Umbilical cord (tissue), 2 donors: Measurements from ENCODE around the gene PHACTR3. TPM values are rescaled to one million over a fixed set of nuclear protein-coding genes. Genes with fewer than 3 reads are reported as not detected.
A peak's percentile ranks its signal among the peaks of the same experiment; 100 is the strongest.
"Not testable (repeated sequence)": the region's sequence is repeated elsewhere in the genome, so short reads cannot be mapped to it uniquely, and the experiment has no call there.

Source experiments
- DNase-seq: peaks from one replicate; pipeline ENCODE4 v3.0.0-alpha.2; 2015; ENCODE audit warnings: low spot score
- total RNA-seq: library from RNA; depleted of rRNA; stranded (reverse); fragments of >200 nt; gene quantifications from one replicate; pipeline ENCODE4 v1.2.3, GENCODE V29; 2014; ENCODE audit warnings: low replicate concordance; ENCODE audit not compliant: insufficient read depth

Gene PHACTR3
- 5.1 TPM for total RNA-seq

- DNase-seq = no peak
Observed at GRCh38 chr20:59603781-59604541, at the start of gene PHACTR3. Gene PHACTR3 (plus strand): TSS chr20:59604540. CDS start chr20:59605015, 475 bp downstream.

DNA sequence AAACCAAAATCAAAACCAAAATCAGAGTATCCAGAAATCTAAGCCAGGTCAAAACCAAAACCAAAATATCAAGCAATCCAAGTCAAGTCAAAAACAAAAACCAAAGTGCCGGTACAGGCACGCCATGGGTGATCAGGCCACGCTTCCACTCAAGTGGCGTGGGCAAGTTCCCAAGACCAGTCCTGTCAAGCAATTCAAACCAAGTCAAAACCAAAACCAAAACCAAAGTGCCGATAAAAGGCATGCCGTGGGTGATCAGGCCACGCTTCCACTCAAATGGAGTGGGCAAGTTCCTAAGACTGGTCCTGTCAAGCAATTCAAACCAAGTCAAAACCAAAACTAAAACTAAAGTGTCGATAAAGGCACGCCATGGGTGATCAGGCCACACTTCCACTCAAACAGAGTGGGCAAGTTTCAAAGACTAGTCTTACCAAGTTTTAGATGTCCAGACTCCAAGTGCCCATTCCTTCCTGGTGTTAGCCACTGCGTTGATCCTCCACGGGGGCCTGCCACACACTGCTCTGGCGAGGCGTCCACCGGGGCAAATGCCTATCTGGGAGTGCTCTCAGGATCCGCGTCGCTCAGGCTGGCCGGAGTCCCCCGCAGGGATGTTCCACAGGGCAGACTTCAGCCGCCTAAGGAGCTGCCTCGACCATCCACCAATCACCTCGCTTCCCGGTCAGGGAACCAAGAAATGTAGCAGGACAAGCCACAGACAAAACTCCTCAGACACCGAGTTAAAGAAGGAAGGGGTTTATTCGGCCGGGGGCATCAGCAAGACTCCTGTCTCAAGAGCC is 46.4 kb upstream of the PHACTR3 start:
- DNase-seq = not testable (repeated sequence)

GRCh38 chr20:59559024-59559817 is 45.1 kb upstream of the PHACTR3 start:
- no peak for DNase-seq

DNA sequence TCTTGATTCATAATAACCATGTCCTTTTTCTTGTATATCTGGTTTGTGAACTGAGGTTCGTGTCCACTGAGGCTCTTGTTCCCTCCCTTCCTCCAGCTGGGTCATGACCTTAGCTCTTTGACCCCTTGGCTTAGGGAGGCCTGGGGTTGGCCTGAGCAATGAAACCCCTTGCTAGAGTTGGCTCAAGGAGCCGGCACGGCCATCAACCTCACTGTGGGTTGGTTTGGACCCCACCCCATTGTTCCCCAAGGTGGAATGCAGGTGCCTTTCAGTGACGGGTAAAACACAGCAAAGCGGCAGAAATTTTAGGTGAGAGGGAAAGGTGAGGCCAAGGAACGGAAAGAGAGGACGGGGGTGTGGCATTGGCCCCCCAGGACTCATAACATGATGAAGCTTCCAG is 44.5 kb upstream of the PHACTR3 start:
- DNase-seq = no peak

DNA sequence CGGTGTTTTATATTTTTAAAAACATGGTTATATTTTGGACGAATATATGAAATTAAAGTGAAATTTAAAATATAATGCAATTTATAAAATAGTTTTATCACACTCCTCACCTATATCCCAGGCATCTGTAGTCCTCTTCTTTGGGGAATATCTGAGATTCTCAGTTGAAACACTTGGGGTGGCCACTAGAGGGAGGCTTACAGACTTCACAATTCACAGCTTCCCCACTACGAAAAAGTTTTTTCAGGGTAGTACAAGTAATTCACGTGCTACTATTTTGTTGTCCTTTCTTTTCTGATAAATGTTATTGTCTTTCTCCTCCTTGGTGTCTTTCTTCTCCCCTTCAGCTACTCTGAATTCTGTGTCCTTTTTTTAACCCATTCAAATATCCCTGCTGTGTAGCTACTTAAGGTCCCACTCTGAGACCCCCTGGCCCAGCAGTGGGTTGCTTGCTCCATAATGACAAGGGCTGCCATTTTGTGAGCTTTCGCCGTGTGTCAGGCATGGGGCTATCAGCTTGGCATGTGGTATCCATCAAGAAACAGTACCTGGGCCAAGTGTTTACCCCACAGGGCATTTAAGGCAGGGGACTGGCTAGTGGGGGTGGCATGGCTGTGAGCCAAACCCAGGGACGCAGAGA is 43.6 kb upstream of the PHACTR3 start:
- peak; percentile 22 for DNase-seq

DNA sequence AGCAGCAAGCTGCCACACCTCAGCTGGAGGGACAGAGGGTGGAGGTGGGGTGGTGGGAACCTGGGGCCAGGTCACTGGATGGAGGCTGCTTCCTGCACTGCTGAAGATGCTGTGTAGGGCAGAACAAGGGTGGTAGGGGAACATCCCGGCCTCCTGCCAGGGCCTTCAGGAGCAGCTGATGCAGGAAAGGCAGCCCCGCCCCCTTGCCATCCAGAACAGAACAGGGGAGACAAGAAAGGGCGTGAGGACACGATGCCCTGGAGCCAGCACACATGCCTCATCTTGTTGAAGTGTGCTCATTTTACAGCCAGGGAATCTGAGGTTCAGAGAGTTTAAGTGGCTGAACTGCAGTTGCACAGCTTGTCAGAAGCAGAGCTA is 43.1 kb upstream of the PHACTR3 start:
- no peak for DNase-seq

- DNase-seq = no peak
Observed at GRCh38 chr20:59561614-59562277, 42.6 kb upstream of the PHACTR3 start.

- DNase-seq = no peak
Observed at GRCh38 chr20:59564171-59564570, 40.2 kb upstream of the PHACTR3 start.

GRCh38 chr20:59564943-59565342 is 39.4 kb upstream of the PHACTR3 start:
- no peak for DNase-seq

GRCh38 chr20:59565768-59566461 is 38.4 kb upstream of the PHACTR3 start:
- no peak for DNase-seq

- no peak for DNase-seq
Observed at GRCh38 chr20:59566631-59567524, 37.5 kb upstream of the PHACTR3 start.

- no peak for DNase-seq
Observed at GRCh38 chr20:59567585-59568508, 36.5 kb upstream of the PHACTR3 start.

DNA sequence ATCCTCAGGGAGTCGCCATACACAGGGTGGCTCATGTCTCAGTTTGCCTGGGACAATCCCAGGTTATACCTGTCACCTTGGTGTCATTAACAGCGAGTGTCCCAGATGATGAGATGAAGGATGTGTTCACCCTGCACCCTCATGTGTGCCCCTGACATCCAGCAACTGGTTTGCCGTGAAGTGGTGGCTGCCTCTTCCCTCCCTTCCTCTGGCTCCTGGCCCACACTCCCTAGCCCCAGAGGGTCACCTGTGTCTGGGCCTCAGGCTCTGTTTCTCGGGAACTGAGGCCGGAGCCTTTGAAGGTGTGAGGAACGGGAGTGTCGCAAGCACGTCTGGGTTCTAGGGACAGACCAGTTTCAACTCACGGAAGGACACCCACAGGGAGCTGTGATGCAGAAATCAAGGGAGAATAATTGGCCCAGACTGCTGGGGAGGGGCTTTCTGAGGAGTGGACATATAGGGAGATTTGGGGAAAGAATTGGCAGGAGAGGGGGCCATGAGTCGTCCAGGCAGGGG is 35.8 kb upstream of the PHACTR3 start:
- DNase-seq = no peak

- DNase-seq = no peak
Observed at GRCh38 chr20:59569305-59569704, 35.0 kb upstream of the PHACTR3 start.

GRCh38 chr20:59571151-59571550 is 33.2 kb upstream of the PHACTR3 start:
- DNase-seq = no peak

GRCh38 chr20:59571551-59572314 is 32.6 kb upstream of the PHACTR3 start:
- peak; percentile 88 for DNase-seq

DNA sequence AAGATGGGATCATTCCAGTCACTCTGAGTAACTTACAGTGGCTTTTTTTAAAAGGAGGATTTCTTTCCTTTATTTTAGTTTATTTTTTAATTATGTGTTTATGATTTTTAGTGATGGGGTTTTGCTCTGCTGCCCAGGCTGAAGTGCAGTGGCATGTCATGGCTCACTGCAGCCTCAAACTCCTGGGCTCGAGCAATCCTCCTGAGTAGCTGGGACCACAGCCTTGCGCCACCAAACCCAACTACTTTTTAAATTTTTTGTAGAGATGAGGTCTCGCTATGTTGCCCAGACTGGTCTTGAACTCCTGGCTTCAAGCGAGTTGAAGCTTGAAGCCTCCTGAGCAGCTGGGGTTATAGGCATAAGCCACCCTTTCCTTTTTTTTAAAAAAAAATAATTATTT is 31.8 kb upstream of the PHACTR3 start:
- DNase-seq = no peak
